ENCODE results near the gene JUNB.
"Not testable (repeated sequence)": the region's sequence is repeated elsewhere in the genome, so short reads cannot be mapped to it uniquely, and the experiment has no call there.

JUNB gene

GRCh38 chr19:12789904-12790619, 1.2 kb upstream of the JUNB start:
- peak; percentile 92 for DNase-seq

- no peak for DNase-seq
Observed at GRCh38 chr19:12790628-12791344, 500 bp upstream of the JUNB start.

- no peak for DNase-seq
Observed at GRCh38 chr19:12792051-12792852, 966 bp downstream of the JUNB start.

GRCh38 chr19:12792853-12793289, 1.6 kb downstream of the JUNB start:
- no peak for DNase-seq

- DNase-seq, result peak; percentile 94
Observed at GRCh38 chr19:12793290-12794195, 2.3 kb downstream of the JUNB start.

GRCh38 chr19:12794196-12794941, 3.1 kb downstream of the JUNB start:
- DNase-seq, result no peak

- no peak for DNase-seq
Observed at GRCh38 chr19:12794971-12795381, 3.7 kb downstream of the JUNB start.

- peak; percentile 85 for DNase-seq
Observed at GRCh38 chr19:12796146-12797071, 5.1 kb downstream of the JUNB start.

GRCh38 chr19:12797141-12797587, 5.9 kb downstream of the JUNB start:
- no peak for DNase-seq

- DNase-seq, result not testable (repeated sequence)
Observed at GRCh38 chr19:12797607-12798006, 6.3 kb downstream of the JUNB start.

- no peak for DNase-seq
Observed at GRCh38 chr19:12799742-12800465, 8.6 kb downstream of the JUNB start.

GRCh38 chr19:12800466-12800770, 9.1 kb downstream of the JUNB start:
- DNase-seq, result no peak

- no peak for DNase-seq
Observed at GRCh38 chr19:12800923-12801465, 9.7 kb downstream of the JUNB start.

- peak; percentile 85 for DNase-seq
Observed at GRCh38 chr19:12801466-12802266, 10.4 kb downstream of the JUNB start, which contains the start of the genes PRDX2 and THSD8. Gene PRDX2, minus strand, starts transcription at chr19:12801800. Its CDS starts 539 bp downstream, at chr19:12801261. Gene THSD8, plus strand, starts transcription at chr19:12802069. Its CDS starts 3 bp downstream, at chr19:12802072.

- no peak for DNase-seq
Observed at GRCh38 chr19:12802267-12803106, 11.2 kb downstream of the JUNB start.

GRCh38 chr19:12804051-12804450, 12.8 kb downstream of the JUNB start:
- DNase-seq, result no peak

Data from midbrain (tissue), 1 donor.